SKM-1 treated with dmso at 0.1 percent for 144 hours (cell line): Measurements from ENCODE around the gene GMPR.

Experiments used
- DNase-seq: peaks from one replicate; lab custom pipeline; 2025; ENCODE audit not compliant: unreplicated experiment; lab: John Stamatoyannopoulos, UW

GMPR gene

DNA sequence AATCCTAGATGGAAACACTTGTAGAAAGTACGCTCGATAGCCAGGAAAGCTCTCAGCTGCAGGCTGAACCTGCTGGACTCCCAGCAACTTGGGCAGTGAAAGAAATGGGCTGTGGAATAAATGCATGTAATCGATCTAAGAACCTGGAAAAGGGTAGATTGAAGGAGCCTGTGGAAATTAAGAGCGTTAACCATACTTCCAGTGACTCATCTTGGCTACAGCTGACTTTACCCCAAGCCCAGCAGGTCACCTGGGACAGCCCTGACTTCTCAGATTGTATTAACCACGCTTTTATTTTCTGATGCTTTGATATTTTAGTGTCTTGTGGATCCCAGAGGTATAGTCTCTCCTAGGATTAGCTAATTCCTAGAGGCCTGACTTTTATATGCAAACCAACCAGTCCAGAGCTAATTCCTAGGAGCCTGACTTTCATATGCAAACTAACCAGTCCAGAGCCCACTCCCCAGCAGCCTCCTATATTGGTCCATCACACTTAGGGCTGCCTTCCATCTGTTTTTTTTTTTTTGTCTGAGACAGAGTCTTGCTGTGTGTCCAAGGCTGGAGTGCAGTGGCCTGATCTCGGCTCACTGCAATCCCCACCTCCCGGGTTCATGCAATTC is 86.3 kb downstream of the GMPR start:
- DNase-seq: no peak

- no peak for DNase-seq
Measured at GRCh38 chr6:16326531-16326930, 88.1 kb downstream of the GMPR start.

DNA sequence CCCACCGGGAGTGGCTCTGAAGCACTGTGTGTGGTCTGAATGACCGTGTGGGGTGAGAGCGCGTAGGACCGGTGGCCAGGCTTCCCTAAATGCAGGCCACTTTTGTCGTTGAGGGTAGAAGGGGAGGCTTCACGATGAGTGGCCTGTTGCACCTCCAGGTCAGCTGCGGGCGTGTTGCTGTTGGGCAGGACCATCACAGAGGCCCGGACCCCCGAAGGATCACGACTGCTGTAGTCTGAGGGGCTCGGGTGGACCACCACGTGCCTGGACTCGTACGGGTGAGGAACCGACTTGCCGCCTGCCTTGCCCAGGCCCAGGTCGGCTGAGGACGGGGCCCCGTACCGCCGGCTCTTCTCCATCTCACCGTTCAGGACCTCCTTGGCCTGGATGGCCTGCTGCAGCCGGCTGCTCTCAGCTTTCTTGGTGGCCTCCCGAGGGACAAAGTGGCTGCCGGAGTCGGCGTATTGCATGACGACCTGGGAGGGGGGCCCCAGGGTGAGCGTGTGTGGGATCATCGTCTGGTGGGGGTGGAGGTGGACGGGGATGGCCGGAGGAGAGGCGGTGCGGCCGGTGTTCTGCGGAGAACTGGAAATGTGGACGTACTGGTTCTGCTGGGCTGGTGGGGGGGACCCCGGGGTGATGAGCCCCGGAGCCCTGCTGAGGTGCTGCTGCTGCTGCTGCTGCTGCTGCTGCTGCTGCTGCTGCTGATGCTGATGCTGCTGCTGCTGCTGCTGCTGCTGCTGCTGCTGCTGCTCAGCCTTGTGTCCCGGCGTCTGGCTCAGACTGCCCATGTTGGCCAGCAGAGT is 88.8 kb downstream of the GMPR start:
- no peak for DNase-seq

DNA sequence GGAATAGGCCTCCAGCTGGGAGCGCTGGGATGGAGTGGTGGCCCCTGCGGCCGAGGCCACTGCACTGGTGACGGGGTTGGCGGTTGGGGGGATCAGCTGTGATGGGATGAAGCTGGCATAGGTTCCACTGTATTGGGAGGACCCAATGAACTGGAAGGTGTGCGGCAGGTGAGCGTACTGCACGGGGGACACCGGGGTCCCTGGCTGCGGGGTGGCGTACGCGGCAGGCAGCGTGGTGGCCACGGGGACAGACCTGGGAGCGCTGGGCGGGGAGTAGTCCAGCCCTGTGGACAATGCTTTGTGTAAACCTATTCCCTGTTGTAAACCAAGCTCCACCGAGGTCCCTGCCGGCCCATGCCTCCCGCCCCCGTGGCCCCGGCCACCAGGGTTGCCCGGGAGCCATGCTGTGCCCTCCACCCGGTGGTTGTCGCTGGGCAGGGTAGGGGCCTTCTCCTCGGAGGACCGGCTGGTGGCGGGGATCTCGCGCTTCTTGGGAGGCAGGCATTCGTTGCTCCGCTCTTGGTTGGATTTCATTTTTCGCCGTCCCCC is 89.5 kb downstream of the GMPR start:
- DNase-seq: no peak

DNA sequence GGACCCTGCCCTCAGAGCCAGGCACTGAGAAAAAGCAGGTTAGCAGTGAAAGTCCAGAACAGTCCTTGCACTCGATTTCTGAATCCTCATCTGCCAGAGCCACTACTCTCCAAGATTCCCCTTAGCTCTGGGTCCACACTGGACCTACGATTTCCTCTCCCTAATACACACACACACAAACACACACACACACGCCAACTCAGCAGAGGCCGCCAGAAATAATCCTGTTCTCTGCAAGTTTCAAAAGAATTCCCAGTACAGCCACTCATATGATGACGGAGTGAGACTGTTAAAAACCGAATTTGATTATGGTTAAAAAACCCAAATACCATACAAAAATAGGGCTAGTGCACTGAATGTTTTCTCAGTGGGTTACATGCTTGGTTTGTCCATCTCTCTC is 90.8 kb downstream of the GMPR start:
- DNase-seq: no peak

DNA sequence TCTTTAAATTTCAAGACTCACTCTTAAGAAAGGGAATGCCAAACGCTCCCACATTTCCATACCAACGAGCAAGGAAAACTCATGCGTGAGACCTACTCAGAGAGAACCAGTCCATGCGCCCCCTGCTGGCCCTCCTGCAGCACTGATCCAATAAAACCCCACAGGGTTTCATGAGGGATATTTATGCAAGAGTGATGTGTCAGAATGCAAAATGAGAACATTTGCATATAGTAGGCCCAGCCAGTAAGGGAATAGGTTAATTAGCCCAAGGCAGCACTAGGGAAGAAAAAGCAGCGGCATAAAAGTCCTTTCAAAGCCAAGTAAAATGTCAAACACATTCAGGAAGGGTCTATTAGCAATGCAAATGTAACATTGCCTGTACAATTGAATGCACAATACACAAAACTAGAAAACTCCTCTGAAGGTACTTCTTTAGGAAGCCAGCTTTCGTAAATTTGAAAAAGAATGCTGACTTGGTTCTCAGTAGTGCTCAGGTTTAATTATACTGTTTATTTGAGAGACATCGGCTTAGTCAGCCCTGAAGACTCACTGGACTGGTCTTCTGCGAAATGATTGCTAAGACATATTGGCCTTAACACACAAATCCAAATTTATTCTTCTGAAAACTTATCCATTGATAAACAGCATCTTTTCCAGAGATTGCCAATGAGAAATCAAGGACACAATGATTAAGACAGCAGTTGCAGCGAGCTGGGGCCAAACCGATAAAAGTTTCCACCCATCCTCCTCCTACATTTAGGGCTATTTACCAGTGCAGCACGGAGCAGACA is 93.2 kb downstream of the GMPR start:
- peak; percentile 76 for DNase-seq

DNA sequence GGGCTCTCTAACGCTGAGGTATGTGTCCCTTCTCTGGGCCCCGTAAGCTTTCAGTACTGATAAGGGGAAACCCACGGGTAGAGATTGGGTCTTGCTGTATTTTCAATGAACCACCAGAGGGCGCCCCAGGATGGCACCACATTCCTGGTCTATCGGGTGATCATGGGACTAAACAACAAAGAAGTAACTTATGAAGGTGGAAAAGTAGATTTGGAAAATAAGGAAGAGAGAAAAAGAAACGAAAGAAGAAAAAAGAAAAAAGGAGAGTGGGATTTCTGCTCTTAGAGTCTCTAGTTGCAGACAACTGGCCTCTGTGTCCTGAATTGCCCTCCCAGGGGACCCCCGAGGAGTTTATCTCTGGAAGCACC is 93.8 kb downstream of the GMPR start:
- DNase-seq: peak; percentile 47

DNA sequence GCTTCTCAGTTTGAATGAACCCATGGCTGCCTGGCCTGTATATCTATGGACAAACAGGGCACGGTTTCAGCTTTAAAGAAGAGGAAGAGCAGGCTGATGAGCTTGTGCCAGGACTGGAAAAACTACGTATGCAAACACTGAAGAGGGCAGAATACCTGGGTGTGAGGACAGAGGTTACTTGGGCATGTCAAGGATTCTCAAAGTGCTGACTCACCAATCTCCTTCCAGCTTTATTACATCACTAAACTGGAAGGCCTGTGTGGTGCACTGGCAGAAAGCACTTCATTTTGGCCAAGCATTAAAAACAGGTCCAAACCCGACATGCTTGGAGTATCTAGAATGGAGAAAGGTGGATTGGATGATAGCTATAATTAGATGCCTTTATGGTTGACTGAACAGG is 95.2 kb downstream of the GMPR start:
- DNase-seq: no peak

DNA sequence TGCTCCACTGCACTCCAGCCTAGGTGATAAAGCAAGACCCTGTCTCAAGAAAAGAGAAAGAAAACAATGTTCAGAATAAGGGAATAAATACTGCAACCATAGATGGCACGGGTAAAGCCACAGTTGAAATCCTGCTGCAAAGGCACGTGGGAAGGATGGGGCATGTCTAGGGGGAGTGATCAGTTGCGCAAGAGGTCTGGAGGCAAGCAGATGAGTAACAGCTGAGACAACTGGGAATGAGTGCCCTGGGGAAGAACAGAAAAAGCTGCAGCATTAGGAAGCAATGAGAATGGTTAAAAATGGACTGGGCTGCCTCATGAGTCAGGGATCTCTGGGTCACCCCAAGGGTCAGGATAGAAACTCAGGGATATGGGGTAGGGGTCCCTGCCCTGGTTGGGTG is 96.3 kb downstream of the GMPR start:
- no peak for DNase-seq

DNA sequence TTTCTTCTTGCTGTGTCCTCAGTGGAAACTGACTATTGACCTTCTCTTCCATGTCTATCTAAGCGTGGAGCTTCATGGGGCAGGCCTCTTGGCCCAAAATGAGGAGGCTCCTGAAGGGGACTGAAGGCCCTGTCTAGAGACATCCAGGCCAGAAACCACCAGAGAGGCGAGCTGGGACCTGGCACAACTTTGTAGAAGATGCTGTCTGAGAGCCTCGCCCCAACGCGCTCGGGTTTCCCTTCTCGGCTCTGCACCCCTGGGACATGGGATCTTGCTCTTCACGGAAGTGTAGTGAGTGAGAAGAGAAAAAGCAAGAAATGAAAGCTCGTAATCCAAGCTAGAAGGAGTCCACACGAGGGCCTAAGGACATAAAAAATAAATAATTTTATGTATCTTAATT is 96.8 kb downstream of the GMPR start:
- DNase-seq: no peak

DNA sequence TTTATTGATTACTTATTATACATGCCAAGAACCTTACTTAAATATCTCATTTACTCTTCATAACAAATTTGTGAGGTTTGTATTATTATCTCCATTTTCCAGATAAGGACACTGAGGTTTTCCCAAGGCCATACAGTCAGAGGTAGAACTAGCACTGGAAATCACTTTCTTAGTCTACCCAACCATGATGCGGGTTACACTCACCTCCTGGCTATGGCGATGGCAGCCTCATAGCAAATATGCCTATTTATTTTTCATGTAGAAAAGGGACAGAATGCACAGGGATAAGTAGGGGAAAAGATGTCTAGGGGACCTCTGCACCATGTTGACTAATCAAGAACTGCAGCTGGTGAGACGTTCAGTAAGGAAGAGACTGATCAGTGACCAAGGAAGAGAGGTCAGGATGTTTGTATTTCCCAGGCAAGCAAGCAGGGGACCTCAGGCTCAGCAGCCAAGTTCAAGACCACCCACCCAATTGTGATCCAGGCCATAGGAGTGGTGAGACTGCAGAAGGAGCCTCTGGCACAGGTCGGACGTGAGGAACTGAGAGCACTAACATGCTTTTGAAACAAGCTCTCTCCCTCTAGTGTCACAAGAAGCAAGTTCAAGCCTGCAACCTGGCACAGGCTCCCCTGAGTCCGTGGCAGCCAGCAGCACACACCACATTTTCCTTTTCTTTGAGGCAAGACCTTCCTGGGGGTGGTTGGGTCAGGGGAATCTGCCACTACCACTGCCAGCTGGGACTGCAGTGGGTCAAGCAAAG is 97.8 kb downstream of the GMPR start:
- DNase-seq: no peak

DNA sequence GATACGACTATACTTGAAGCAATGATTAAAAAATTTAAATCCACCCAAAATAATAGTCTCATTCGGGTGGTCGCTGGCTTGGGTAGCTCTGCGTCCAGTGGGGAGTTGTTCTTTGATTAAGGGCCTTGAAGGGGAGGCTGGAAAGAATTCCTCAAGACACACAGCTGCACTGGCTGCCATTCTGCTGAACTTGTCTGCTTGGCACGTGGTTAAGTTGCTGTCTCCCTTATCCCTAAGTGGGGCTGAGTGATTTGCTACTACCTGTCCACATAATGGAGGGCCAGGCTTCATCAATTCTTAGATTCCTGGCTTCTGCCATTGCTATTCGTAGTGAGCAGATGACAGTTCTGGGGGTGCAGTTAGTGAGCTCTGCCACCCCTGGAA is 98.5 kb downstream of the GMPR start:
- DNase-seq: no peak

DNA sequence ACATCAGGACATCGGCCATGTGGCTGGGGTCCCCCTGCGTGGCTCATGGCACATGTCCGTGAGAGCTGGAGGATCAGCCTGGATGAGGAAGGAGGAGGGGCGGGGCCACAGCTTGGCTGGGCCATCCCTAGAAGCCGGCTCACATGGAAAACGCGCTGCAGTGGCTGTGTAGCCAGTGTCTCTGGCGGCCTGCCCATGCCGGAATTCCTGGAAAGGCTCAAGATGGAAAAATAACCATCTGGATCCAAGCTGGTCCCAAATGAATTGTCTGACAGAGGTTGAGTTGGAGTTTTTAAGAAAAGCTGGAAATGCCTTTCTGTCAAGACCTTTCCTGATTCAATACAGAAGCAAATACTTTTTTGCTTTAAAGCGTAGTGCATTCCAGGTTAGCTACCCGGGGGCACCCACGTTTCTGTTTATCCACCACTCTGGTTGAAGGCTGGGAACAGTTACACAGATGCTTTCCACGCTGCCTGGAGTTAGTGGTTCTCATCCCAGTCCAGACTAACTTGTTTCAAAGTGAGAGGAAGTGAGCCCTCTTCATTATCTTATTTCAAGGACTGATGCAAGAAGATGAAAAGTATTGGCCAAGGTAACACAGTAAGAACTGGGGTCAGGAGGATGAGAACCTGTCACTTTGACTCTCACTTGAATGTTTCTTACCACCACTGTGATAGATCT is 99.0 kb downstream of the GMPR start:
- DNase-seq: no peak

DNA sequence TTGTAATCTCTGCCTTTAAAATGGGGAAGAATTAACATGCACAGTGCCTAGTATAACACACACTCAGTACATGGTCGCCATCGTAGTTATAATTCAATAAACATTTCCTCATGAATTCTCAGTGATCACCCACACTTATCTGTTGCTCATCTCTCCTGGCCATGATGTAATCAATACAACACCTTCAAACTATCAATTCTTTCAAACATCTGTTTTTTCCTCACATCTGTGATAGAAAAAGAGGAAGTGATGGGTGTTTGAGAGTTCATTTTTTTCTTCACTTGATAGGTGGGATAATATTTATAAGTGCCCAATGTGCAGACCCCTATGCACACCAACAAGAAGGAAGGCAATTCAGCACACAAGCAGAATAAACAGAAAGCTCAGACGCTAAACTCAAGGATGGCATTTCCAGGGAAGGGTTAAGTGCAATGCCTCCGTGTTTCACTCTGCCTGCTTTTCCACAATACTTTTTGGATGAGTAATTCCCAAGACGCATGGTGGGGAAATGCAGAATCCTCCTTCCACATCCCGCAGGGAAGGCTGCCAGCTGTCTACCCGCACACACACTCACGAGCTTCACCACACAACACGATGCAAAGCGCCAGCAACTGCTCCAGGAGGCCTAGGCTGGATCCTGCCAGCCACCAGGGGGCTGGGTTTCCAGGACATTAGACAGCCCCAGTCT is 100.3 kb downstream of the GMPR start:
- DNase-seq: no peak

- no peak for DNase-seq
Measured at GRCh38 chr6:16339265-16339587, 100.8 kb downstream of the GMPR start.

DNA sequence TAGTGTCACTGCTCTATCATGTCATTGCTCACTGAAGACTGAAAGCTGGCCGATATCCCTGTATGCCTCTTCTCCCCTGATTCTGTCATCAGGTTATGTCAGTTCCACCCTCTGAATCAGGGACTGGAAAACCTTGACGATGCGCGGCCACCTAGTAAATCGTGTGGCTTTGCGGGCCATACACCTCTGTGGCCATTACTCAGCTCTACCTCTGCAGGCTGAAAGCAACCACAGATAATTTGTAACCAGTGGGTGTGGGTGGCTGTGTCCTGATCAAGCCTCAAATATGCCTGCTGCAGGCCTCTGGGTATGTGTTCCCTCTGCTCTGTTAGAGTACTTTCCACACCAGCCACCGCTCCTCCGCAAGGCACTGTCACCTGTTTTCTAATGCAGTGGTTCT is 105.2 kb downstream of the GMPR start:
- DNase-seq: no peak

DNA sequence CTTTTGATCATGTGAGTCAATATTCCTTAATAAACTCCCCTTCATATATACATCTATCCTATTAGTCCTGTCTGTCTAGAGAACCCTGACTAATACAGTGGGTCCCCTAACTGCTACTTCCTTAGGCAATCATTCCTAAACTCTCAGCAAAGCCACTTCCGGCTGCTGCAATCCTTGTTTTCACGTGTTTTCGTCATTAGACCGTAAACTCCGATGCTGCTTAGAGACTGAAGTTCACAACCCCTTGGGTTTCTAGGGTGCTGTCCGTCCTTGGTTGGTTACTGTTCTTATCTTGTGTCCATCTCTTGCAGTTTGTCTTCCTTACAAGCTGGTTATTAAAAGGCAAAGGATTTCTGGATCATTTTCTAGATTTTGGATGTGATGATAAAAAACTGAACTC is 106.4 kb downstream of the GMPR start:
- no peak for DNase-seq
